GM12892 (cell line): Measurements from ENCODE around the gene RIC8B.

ENCODE experiments used
- DNase-seq: peaks from one replicate; pipeline ENCODE4 v3.0.0; 2011; ENCODE audit not compliant: insufficient read length
- FAIRE-seq: peaks from 2 replicates; lab custom pipeline; 2011; peaks lifted over from hg19 to GRCh38; lab: Jason Lieb, UNC
- POLR2A ChIP-seq: IDR thresholded peaks from 2 replicates; pipeline ENCODE4 v1.6.1; 2011; ENCODE audit warnings: low read depth, low read length, control low read depth
- POLR2AphosphoS5 ChIP-seq: IDR thresholded peaks from 2 replicates; pipeline ENCODE4 v1.6.1; 2011; ENCODE audit warnings: low read depth, low read length, control low read depth
- TAF1 ChIP-seq: IDR thresholded peaks from 2 replicates; pipeline ENCODE4 v1.6.1; 2011; ENCODE audit warnings: low read depth, mild to moderate bottlenecking, control low read depth, low read length, borderline replicate concordance

RIC8B gene

DNA sequence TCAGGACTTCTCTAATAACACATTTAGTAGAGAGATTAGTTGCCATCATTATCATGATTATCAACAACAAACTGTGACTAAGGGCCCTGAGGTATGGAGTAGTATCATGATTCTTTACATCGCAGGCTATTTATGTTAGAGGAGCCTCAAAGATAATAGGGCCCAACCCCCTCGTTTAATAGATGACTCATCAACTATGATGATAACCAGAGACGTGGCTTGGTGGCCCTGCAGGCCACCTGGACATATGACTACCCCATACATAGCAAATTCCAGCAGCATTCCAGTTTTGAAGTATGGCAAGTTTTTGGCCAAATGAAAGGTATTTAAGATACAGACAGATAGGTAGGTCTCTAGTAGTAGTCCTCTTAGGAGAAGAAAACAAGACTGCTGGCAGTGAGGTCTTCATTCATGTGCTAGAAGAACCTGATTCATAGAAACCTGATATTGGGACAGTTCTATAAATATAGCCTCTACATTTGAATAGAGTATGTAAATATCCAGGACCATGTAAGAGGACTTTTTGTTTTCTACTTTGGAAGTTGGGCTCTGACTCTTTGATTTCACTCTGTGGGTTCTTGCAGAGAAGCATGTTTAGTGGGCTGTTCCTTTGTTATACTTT lies 5.6 kb downstream of the RIC8B start:
- TF ChIP-seq POLR2A (no peak), TAF1 (no peak), POLR2AphosphoS5 (no peak)
- no peak for DNase-seq
- no peak for FAIRE-seq

DNA sequence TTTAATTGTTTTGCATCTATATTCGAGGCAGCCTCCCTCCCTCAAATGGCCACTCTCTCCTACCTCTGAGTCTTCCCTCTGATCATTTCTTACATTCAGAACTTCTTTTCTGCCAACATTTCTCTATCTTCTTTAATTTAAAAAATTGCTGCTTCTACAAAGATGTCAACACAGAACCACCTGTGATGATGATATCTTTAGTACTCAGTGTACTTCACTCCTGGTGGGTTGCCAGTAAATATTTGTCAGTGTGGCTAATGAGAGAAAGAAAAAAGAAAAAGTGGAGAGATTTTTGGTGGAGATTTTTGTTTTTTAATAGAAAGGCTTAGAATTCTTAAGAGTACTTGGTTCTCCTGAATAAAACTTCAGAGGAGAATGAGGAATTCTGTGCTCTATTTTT lies 8.1 kb downstream of the RIC8B start:
- FAIRE-seq = no peak
- TF ChIP-seq TAF1 = no peak
- no peak for TF ChIP-seq POLR2A
- TF ChIP-seq POLR2AphosphoS5 = no peak
- no peak for DNase-seq

- TF ChIP-seq POLR2AphosphoS5 (no peak), POLR2A (no peak), TAF1 (no peak)
- FAIRE-seq = no peak
- DNase-seq = no peak
These were observed 9.0 kb downstream of the RIC8B start for GRCh38 chr12:106783515-106783914.

- TF ChIP-seq POLR2A (no peak), POLR2AphosphoS5 (no peak), TAF1 (no peak)
- no peak for DNase-seq
- FAIRE-seq = no peak
These were observed 15.5 kb downstream of the RIC8B start for GRCh38 chr12:106790020-106790419.

- TF ChIP-seq POLR2AphosphoS5 = no peak
- TF ChIP-seq TAF1 = no peak
- no peak for TF ChIP-seq POLR2A
- no peak for FAIRE-seq
These were observed 17.0 kb downstream of the RIC8B start for GRCh38 chr12:106791531-106791930.

DNA sequence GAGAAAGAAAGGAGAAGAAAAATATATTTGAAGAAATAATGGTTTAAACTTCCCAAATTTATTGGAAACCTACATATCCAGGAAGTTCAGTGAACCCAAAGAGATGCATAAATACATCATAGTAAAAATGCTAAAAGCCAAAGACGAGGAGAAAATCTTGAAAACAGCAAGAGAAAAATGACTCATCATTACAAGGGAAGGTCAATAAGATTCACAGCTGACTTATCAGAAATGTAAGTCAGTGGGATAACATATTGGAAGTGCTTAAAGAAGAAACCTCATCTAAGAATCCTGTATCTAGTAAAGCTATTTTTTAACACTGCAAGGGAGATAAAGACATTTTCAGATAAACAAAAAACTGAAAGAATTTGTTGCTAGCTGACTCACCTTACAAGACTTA lies 19.9 kb downstream of the RIC8B start:
- TF ChIP-seq POLR2AphosphoS5 (no peak), TAF1 (no peak), POLR2A (no peak)
- FAIRE-seq = no peak
- DNase-seq = no peak

More at GRCh38 chr12:106791531-106791930, 17.0 kb downstream of the RIC8B start:
- no peak for DNase-seq

DNA sequence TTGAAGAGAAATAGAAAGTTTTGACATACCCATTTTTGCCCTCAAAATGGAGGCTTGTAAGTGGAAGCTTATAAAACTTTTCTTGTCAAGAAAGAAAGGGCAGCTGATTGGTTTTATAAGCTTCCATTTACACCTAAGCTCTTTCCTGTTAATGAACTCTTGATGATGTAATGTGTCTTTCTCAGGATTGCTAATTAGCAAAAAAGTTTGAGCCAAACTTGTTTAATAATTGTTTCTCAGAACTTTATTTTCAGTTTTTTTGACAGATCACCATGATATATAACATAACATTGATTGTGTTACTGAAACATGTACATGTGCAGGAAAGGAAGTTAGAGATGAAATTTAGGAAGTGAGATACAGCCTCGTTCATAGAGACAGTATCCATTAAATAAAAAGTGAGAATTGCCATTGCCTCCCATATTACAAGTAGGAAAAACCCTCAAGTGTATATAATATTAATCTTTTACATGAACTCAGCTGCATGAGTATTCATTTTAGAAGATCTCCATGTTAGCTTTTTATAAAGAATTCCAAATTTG lies 26.8 kb downstream of the RIC8B start:
- FAIRE-seq (no peak), DNase-seq (no peak)
- TF ChIP-seq POLR2A = no peak

DNA sequence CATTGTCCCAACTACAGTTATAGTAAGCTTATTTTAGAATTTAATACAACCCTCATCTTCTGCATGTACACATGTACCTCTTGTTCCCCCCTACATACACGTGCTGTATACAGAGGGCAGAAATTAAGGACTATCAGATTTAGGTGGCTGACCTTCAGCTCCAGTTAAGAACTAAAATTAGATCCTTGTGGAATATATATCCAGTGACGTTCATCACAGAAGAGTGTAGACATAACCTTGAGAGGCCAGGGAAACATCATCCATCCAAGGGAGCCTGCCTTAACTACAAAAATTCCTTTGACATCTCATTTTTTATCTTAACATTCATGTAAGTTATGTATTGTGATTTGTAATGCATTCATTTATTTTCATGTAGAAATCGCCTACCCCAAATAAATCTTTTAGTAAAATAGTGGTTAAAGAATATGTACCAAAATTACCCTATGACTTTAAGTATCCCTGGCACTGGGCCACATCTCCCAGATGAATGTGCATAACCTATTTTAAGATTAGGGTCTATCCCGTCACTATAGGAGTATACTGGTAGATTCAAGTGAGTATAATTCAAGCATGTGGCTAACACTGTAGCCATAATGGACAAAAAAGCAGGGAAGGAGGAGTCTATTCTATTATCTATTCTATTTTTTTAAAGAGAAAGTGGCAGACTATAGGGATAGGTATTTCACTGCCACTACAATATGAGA lies 27.5 kb downstream of the RIC8B start:
- FAIRE-seq (peak; percentile 54), DNase-seq (no peak)

GRCh38 chr12:106804668-106805067 lies 30.2 kb downstream of the RIC8B start:
- FAIRE-seq = no peak
- no peak for TF ChIP-seq POLR2A
- no peak for DNase-seq

More for the DNA sequence above, 27.5 kb downstream of the RIC8B start:
- TF ChIP-seq POLR2A (no peak), TAF1 (no peak), POLR2AphosphoS5 (no peak)

DNA sequence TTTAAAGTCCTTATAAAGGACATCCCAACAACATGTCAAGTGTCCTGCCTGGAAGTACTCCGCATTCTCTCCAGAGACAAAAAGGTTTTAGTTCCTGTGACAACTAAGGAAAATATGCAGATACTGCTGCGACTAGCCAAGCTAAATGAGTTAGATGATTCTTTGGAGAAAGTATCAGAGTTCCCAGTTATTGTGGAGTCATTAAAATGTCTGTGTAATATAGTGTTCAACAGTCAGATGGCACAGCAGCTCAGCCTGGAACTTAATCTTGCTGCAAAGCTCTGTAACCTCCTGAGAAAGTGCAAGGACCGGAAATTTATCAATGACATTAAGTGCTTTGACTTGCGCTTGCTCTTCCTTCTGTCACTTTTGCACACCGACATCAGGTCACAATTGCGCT lies 40.2 kb downstream of the RIC8B start:
- no peak for FAIRE-seq
- DNase-seq = no peak
- TF ChIP-seq TAF1 (no peak), POLR2AphosphoS5 (no peak), POLR2A (no peak)

DNA sequence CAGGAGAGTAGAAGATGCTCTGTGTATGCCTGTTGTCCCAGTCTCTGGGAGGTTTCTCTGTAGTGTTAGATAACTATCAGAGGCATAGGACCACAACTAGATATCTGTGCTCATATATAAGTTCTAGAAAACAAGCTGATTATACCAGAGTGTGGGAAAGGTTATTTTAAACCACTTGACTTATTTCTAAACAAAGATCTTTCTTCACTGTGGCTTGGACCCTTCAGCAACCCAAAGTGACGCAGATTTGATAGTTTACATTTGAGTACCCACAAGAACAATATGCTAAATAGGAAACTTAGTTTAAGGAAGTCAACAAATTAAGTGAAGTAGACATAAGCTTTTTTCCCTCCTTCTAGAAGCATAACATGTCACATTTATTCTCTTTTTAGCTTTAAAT lies 41.3 kb downstream of the RIC8B start:
- peak; percentile 14 for FAIRE-seq
- TF ChIP-seq POLR2A = no peak
- no peak for TF ChIP-seq TAF1
- TF ChIP-seq POLR2AphosphoS5 = no peak
- DNase-seq = no peak

GRCh38 chr12:106816231-106816630 lies 41.7 kb downstream of the RIC8B start:
- no peak for DNase-seq
- TF ChIP-seq POLR2AphosphoS5 (no peak), TAF1 (no peak), POLR2A (no peak)
- FAIRE-seq = peak; percentile 24

- no peak for TF ChIP-seq TAF1
- TF ChIP-seq POLR2AphosphoS5 = no peak
- no peak for TF ChIP-seq POLR2A
- FAIRE-seq (no peak), DNase-seq (no peak)
These were observed 45.5 kb downstream of the RIC8B start for GRCh38 chr12:106819991-106820390.

DNA sequence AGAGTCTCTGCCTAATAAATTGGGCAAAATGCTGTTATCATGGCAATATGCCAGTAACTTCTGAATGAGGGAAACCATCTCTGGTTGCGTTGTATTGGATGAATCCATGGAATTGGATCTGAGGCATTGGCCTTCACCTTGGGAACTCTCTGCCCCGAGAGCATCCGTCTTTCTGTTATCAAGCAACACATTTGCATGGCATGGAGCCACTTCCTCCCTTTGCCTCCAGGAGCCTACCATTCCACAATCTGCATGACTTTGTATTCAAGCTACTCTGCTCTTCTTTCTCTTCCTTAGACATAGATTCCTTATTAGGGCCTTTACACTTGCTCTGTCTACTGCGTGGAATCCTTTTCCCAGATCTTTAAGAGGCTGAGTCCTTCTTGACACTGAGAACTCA lies 57.2 kb downstream of the RIC8B start:
- no peak for TF ChIP-seq TAF1
- TF ChIP-seq POLR2A = no peak
- no peak for TF ChIP-seq POLR2AphosphoS5
- DNase-seq (no peak), FAIRE-seq (no peak)

DNA sequence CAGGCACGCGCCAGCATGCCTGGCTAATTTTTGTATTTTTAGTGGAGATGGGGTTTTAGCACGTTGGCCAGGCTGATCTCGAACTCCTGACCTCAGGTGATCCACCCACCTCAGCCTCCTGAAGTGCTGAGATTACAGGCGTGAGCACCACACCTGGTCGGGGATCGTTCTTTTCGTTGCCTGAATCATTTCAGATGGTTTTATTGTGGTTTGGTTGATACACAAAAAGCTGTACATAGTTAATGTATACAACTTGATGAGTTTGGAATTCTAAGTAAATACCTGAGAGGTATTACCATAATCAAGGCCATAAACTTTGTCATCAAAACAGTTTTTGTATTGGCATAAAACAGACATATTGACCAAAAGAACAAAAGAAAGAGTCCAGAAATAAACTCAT lies 63.3 kb downstream of the RIC8B start:
- TF ChIP-seq TAF1 = no peak
- TF ChIP-seq POLR2AphosphoS5 = no peak
- TF ChIP-seq POLR2A = no peak
- DNase-seq = no peak
- no peak for FAIRE-seq
